WTC11 (cell line): ENCODE measurements around the gene PET100. TPM values are rescaled to one million over a fixed set of nuclear protein-coding genes. Genes with fewer than 3 reads are reported as not detected.
"Not testable (repeated sequence)": the region's sequence is repeated elsewhere in the genome, so short reads cannot be mapped to it uniquely, and the experiment has no call there.

Experiments
- ATAC-seq: fragments of 200-7000 bp; cut with Tn5 transposase; 2 replicates; pipeline ENCODE4 v1.10.0; 2021; ENCODE audit warnings: mild to moderate bottlenecking, moderate library complexity
- CTCF ChIA-PET: fragments of 300-600 bp; sonication (Branson Sonifier 250); formaldehyde crosslinking; loops from one replicate; lab custom pipeline; 2021; ENCODE audit warnings: antibody characterized with exemption; lab: Charles Lee
- POLR2A ChIA-PET: fragments of 350-600 bp; sonication (Branson Sonifier 250); formaldehyde crosslinking; loops from one replicate; lab custom pipeline; 2021; ENCODE audit warnings: antibody characterized with exemption; lab: Charles Lee
- DNase-seq: peaks from one replicate; pipeline ENCODE4 v3.0.0; 2021; ENCODE audit warnings: low spot score
- H3K27ac Mint-ChIP-seq: 2 replicates; pipeline ENCODE4 v1.8.0; 2021; ENCODE audit warnings: mixed read lengths
- H3K27me3 Mint-ChIP-seq: 2 replicates; pipeline ENCODE4 v1.8.0; 2021; ENCODE audit warnings: low read depth, mild to moderate bottlenecking, moderate library complexity, mixed read lengths
- H3K36me3 Mint-ChIP-seq: 2 replicates; pipeline ENCODE4 v1.8.0; 2021; ENCODE audit warnings: mixed read lengths
- H3K4me1 Mint-ChIP-seq: 2 replicates; pipeline ENCODE4 v1.8.0; 2022; ENCODE audit warnings: mixed read lengths
- H3K4me3 Mint-ChIP-seq: 2 replicates; pipeline ENCODE4 v1.8.0; 2021; ENCODE audit warnings: mild to moderate bottlenecking, moderate library complexity, mixed read lengths
- H3K9me3 Mint-ChIP-seq: 2 replicates; pipeline ENCODE4 v1.8.0; 2021; ENCODE audit warnings: mixed read lengths
- ATF6 ChIP-seq: sonication (generic); formaldehyde crosslinking; IDR thresholded peaks from 2 replicates; pipeline ENCODE4 v1.8.1; 2023; ENCODE audit warnings: mild to moderate bottlenecking, missing genetic modification reagents
- CTCF ChIP-seq: fragments of 200-600 bp; IDR thresholded peaks from 2 replicates; pipeline ENCODE4 v1.8.0; 2022; ENCODE audit warnings: antibody characterized with exemption
- EMX1 ChIP-seq: fragments of 250-450 bp; sonication (Bioruptor Pico); IDR thresholded peaks from 2 replicates; pipeline ENCODE4 v1.8.0; 2021; ENCODE audit warnings: mild to moderate bottlenecking
- GRHL2 ChIP-seq: fragments of 250-450 bp; sonication (Bioruptor Pico); IDR thresholded peaks from 2 replicates; pipeline ENCODE4 v1.8.0; 2022; ENCODE audit warnings: mild to moderate bottlenecking, moderate library complexity; ENCODE audit not compliant: insufficient replicate concordance, severe bottlenecking
- HMGA2 ChIP-seq: fragments of 250-450 bp; sonication (Bioruptor Pico); IDR thresholded peaks from 2 replicates; pipeline ENCODE4 v1.4.0; 2021; ENCODE audit warnings: mild to moderate bottlenecking, moderate library complexity
- KAT7 ChIP-seq: sonication (generic); formaldehyde crosslinking; IDR thresholded peaks from 2 replicates; pipeline ENCODE4 v1.8.1; 2023; ENCODE audit warnings: missing genetic modification reagents, mild to moderate bottlenecking, borderline replicate concordance
- MLX ChIP-seq: sonication (generic); formaldehyde crosslinking; IDR thresholded peaks from 2 replicates; pipeline ENCODE4 v1.8.1; 2023; ENCODE audit warnings: mild to moderate bottlenecking, missing genetic modification reagents, moderate library complexity
- NFYB ChIP-seq: sonication (generic); formaldehyde crosslinking; conservative IDR thresholded peaks from 2 replicates; pipeline ENCODE4 v1.8.0; 2022; ENCODE audit warnings: low read depth, missing genetic modification reagents
- NR2C2 ChIP-seq: sonication (generic); formaldehyde crosslinking; IDR thresholded peaks from 2 replicates; pipeline ENCODE4 v1.8.0; 2022; ENCODE audit warnings: mild to moderate bottlenecking, missing genetic modification reagents
- NR3C1 ChIP-seq: sonication (generic); formaldehyde crosslinking; conservative IDR thresholded peaks from 2 replicates; pipeline ENCODE4 v1.8.1; 2023; ENCODE audit warnings: low read depth, mild to moderate bottlenecking, missing genetic modification reagents
- PREB ChIP-seq: sonication (generic); formaldehyde crosslinking; IDR thresholded peaks from 2 replicates; pipeline ENCODE4 v1.8.1; 2022; ENCODE audit warnings: mild to moderate bottlenecking, missing genetic modification reagents, moderate library complexity, borderline replicate concordance
- RORB ChIP-seq: fragments of 250-450 bp; sonication (Bioruptor Pico); IDR thresholded peaks from 2 replicates; pipeline ENCODE4 v1.9.0; 2021; ENCODE audit warnings: mild to moderate bottlenecking
- SP1 ChIP-seq: sonication (generic); formaldehyde crosslinking; conservative IDR thresholded peaks from 2 replicates; pipeline ENCODE4 v1.8.1; 2022; ENCODE audit warnings: missing genetic modification reagents
- TEAD4 ChIP-seq: sonication (generic); formaldehyde crosslinking; IDR thresholded peaks from 2 replicates; pipeline ENCODE4 v1.8.0; 2022; ENCODE audit warnings: mild to moderate bottlenecking, missing genetic modification reagents
- ZNF121 ChIP-seq: sonication (generic); formaldehyde crosslinking; IDR thresholded peaks from 2 replicates; pipeline ENCODE4 v1.8.0; 2023; ENCODE audit warnings: missing genetic modification reagents
- ZNF138 ChIP-seq: sonication (generic); formaldehyde crosslinking; conservative IDR thresholded peaks from 2 replicates; pipeline ENCODE4 v1.8.1; 2022; ENCODE audit warnings: mild to moderate bottlenecking, moderate library complexity, missing genetic modification reagents
- ZNF219 ChIP-seq: sonication (generic); formaldehyde crosslinking; IDR thresholded peaks from 2 replicates; pipeline ENCODE4 v1.8.0; 2023; ENCODE audit warnings: missing genetic modification reagents, mild to moderate bottlenecking, borderline replicate concordance
- total RNA-seq: library from RNA; stranded (reverse); gene quantifications from 3 replicates; pipeline ENCODE4 v1.2.3, GENCODE V29; 2021
- TF ChIP-seq, protein P1 (sequence below): sonication (generic); formaldehyde crosslinking; IDR thresholded peaks from 2 replicates; pipeline ENCODE4 v1.8.0; 2023; ENCODE audit warnings: mild to moderate bottlenecking, missing genetic modification reagents
- TF ChIP-seq, protein P2 (sequence below): sonication (generic); formaldehyde crosslinking; IDR thresholded peaks from 2 replicates; pipeline ENCODE4 v1.8.0; 2022; ENCODE audit warnings: mild to moderate bottlenecking, missing genetic modification reagents
- TF ChIP-seq, protein P3 (sequence below): sonication (generic); formaldehyde crosslinking; IDR thresholded peaks from 2 replicates; pipeline ENCODE4 v1.8.0; 2023; ENCODE audit warnings: missing genetic modification reagents

PET100 gene
- total RNA-seq, 1 experiment from 2014 or later: 111 TPM

DNA sequence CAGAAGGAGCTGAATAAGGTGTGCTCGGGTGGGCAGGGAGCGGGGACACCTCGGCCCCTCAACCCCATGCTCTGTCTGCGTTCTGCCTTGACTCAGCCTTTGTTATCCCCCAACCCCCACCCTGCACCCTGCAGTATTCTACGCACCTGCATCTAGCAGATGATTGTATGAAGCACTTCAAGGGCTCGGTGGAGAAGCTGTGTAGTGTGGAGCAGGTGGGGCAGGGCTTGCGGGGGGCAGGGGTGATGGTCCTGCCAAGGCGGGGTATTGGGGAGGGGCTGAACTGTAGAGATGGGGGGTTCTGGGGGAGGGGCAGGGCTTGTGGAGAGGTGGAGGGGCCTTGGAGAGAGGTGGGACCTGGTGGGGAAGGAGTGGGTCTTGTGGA, 13.4 kb downstream of the PET100 start:
- H3K9me3 Mint-ChIP-seq: peaks cover 8% of the 10 kb centered on the region
- DNase-seq (no peak), ATAC-seq (no peak)
- H3K4me3 Mint-ChIP-seq: no peak overlapping the region
- H3K27me3 Mint-ChIP-seq: no peaks in the 10 kb centered on the region
- ChIA-PET POLR2A (no interaction called here), CTCF (interaction anchor here (1.4 to 2.8 kb wide), 3 partner anchors 38 to 157 kb away, joined by 3 to 37 read pairs (median 6); partner anchors contain the start of gene TRAPPC5)
- TF ChIP-seq SP1 (CRISPR knock-in tag): no peak
- TF ChIP-seq NFYB (CRISPR knock-in tag): no peak
- TF ChIP-seq RORB: no peak
- no peak for TF ChIP-seq ZNF219 (CRISPR knock-in tag)
- no peak for TF ChIP-seq ATF6
- TF ChIP-seq, protein P1, sequence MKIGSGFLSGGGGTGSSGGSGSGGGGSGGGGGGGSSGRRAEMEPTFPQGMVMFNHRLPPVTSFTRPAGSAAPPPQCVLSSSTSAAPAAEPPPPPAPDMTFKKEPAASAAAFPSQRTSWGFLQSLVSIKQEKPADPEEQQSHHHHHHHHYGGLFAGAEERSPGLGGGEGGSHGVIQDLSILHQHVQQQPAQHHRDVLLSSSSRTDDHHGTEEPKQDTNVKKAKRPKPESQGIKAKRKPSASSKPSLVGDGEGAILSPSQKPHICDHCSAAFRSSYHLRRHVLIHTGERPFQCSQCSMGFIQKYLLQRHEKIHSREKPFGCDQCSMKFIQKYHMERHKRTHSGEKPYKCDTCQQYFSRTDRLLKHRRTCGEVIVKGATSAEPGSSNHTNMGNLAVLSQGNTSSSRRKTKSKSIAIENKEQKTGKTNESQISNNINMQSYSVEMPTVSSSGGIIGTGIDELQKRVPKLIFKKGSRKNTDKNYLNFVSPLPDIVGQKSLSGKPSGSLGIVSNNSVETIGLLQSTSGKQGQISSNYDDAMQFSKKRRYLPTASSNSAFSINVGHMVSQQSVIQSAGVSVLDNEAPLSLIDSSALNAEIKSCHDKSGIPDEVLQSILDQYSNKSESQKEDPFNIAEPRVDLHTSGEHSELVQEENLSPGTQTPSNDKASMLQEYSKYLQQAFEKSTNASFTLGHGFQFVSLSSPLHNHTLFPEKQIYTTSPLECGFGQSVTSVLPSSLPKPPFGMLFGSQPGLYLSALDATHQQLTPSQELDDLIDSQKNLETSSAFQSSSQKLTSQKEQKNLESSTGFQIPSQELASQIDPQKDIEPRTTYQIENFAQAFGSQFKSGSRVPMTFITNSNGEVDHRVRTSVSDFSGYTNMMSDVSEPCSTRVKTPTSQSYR (CRISPR knock-in tag): no peak
- TF ChIP-seq GRHL2: no peak
- no peak for TF ChIP-seq TEAD4 (CRISPR knock-in tag)
- TF ChIP-seq HMGA2 (CRISPR knock-in tag): no peak
- TF ChIP-seq PREB (CRISPR knock-in tag): no peak
- TF ChIP-seq NR2C2 (CRISPR knock-in tag): no peak
- TF ChIP-seq, all 79 proteins: peak for 0
- H3K27ac Mint-ChIP-seq: no peak overlapping the region
- no peaks in the 10 kb centered on the region for H3K4me1 Mint-ChIP-seq
- peaks cover 7% of the 10 kb centered on the region; the same call in 1 of the 2 replicates for H3K36me3 Mint-ChIP-seq

DNA sequence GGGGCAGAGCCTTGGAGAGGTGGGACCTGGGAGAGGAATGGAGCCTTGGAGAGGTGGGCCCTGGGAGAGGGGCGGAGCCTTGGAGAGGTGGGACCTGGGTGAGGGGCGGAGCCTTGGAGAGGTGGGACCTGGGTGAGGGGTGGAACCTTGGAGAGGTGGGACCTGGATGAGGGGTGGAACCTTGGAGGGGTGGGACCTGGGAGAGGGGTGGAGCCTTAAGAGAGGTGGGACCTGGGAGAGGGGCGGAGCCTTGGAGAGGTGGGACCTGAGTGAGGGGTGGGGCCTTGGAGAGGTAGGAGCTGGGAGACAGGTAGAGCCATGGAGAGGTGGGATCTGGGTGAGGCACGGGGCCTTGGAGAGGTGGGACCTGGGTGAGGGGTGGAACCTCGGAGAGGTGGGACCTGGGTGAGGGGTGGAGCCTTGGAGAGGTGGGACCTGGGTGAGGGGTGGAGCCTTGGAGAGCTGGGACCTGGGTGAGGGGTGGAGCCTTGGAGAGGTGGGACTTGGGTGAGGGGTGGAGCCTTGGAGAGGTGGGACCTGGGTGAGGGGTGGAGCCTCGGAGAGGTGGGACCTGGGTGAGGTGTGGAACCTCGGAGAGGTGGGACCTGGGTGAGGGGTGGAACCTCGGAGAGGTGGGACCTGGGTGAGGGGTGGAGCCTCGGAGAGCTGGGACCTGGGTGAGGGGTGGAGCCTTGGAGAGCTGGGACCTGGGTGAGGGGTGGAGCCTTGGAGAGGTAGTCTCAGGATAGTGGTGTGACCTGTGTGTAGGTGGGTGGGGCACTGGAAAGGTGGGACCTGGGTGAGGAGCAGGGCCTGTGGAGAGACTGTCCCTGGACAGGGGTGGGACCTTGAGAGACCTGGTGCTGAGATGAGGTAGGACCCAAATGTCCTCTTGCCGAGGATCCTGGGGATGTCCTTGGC, 14.3 kb downstream of the PET100 start:
- H3K36me3 Mint-ChIP-seq, H3K27ac Mint-ChIP-seq, H3K9me3 Mint-ChIP-seq, H3K27me3 Mint-ChIP-seq, H3K4me1 Mint-ChIP-seq, POLR2A ChIA-PET, H3K4me3 Mint-ChIP-seq: not testable (repeated sequence)
- peak; percentile 37 for ATAC-seq
- CTCF ChIA-PET: interaction anchor here (0.6 to 2.8 kb wide), 3 partner anchors 37 to 76 kb away, joined by 3 to 37 read pairs (median 6); partner anchors contain the start of gene TRAPPC5
- peak; percentile 81 for DNase-seq

GRCh38 chr19:7644550-7644877, 14.9 kb downstream of the PET100 start:
- H3K27ac Mint-ChIP-seq: no peak overlapping the region
- peaks cover 7% of the 10 kb centered on the region; the same call in 1 of the 2 replicates for H3K36me3 Mint-ChIP-seq

More at GRCh38 chr19:7644550-7644877, 14.9 kb downstream of the PET100 start:
- no peak for ATAC-seq
- no peaks in the 10 kb centered on the region for H3K27me3 Mint-ChIP-seq
- TF ChIP-seq EMX1 (CRISPR knock-in tag) (no peak), SP1 (CRISPR knock-in tag) (no peak), CTCF (no peak), KAT7 (CRISPR knock-in tag) (no peak), ZNF138 (CRISPR knock-in tag) (no peak), MLX (CRISPR knock-in tag) (no peak), HMGA2 (CRISPR knock-in tag) (no peak), ZNF121 (CRISPR knock-in tag) (no peak), NR3C1 (no peak)
- TF ChIP-seq, protein P2, sequence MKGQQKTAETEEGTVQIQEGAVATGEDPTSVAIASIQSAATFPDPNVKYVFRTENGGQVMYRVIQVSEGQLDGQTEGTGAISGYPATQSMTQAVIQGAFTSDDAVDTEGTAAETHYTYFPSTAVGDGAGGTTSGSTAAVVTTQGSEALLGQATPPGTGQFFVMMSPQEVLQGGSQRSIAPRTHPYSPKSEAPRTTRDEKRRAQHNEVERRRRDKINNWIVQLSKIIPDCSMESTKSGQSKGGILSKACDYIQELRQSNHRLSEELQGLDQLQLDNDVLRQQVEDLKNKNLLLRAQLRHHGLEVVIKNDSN (CRISPR knock-in tag): no peak
- TF ChIP-seq, protein P3, sequence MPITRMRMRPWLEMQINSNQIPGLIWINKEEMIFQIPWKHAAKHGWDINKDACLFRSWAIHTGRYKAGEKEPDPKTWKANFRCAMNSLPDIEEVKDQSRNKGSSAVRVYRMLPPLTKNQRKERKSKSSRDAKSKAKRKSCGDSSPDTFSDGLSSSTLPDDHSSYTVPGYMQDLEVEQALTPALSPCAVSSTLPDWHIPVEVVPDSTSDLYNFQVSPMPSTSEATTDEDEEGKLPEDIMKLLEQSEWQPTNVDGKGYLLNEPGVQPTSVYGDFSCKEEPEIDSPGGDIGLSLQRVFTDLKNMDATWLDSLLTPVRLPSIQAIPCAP: no peak
- CTCF ChIA-PET: interaction anchor here (1.9 kb wide), 1 partner anchor 76 kb away, joined by 6 read pairs; no protein-coding TSS in a partner anchor
- H3K4me1 Mint-ChIP-seq: no peaks in the 10 kb centered on the region
- POLR2A ChIA-PET: no interaction called here
- H3K4me3 Mint-ChIP-seq: no peak overlapping the region
- H3K9me3 Mint-ChIP-seq: peaks cover 8% of the 10 kb centered on the region
- DNase-seq: no peak
